Measurements from ENCODE around the gene PLCH2. TPM values are rescaled to one million over a fixed set of nuclear protein-coding genes. Genes with fewer than 3 reads are reported as not detected.
A peak's percentile ranks its signal among the peaks of the same experiment; 100 is the strongest.
"Not testable (repeated sequence)": the region's sequence is repeated elsewhere in the genome, so short reads cannot be mapped to it uniquely, and the experiment has no call there.

Gene PLCH2
- total RNA-seq, 1 experiment from 2014 or later, result 0.20 TPM

- DNase-seq (ENCODE audit: low spot score), result no peak
- in situ Hi-C loops (cut with HindIII; ENCODE audit: low sequenced_read_pairs), result no loop called here
These were observed 71.3 kb downstream of the PLCH2 start for GRCh38 chr1:2547210-2548067.

GRCh38 chr1:2548068-2548589 lies 72.0 kb downstream of the PLCH2 start:
- DNase-seq (ENCODE audit: low spot score), result peak; percentile 87
- in situ Hi-C loops (cut with HindIII; ENCODE audit: low sequenced_read_pairs), result no loop called here

- in situ Hi-C loops (cut with HindIII; ENCODE audit: low sequenced_read_pairs); DNase-seq (ENCODE audit: low spot score): not testable (repeated sequence)
These were observed 73.4 kb downstream of the PLCH2 start for GRCh38 chr1:2549367-2550029.

GRCh38 chr1:2550309-2550861 lies 74.3 kb downstream of the PLCH2 start:
- in situ Hi-C loops (cut with HindIII; ENCODE audit: low sequenced_read_pairs); DNase-seq (ENCODE audit: low spot score): not testable (repeated sequence)

GRCh38 chr1:2551544-2551943 lies 75.5 kb downstream of the PLCH2 start:
- in situ Hi-C loops (cut with HindIII; ENCODE audit: low sequenced_read_pairs); DNase-seq (ENCODE audit: low spot score): not testable (repeated sequence)

GRCh38 chr1:2552189-2552588 lies 76.1 kb downstream of the PLCH2 start:
- no peak for DNase-seq (ENCODE audit: low spot score)
- in situ Hi-C loops (cut with HindIII; ENCODE audit: low sequenced_read_pairs), result no loop called here

- DNase-seq (ENCODE audit: low spot score); in situ Hi-C loops (cut with HindIII; ENCODE audit: low sequenced_read_pairs): not testable (repeated sequence)
These were observed 77.0 kb downstream of the PLCH2 start for GRCh38 chr1:2553076-2553475.

GRCh38 chr1:2553871-2554620 lies 78.0 kb downstream of the PLCH2 start:
- in situ Hi-C loops (cut with HindIII; ENCODE audit: low sequenced_read_pairs), result no loop called here
- no peak for DNase-seq (ENCODE audit: low spot score)

- DNase-seq (ENCODE audit: low spot score), result no peak
- in situ Hi-C loops (cut with HindIII; ENCODE audit: low sequenced_read_pairs), result no loop called here
These were observed 78.7 kb downstream of the PLCH2 start for GRCh38 chr1:2554621-2555387.

Other genes with a start within 250 kb of the PLCH2 start
- gene SKI, start 248.0 kb upstream of the PLCH2 start, total RNA-seq (2014; rRNA removed; shearing (Covaris generic)), result 5.8 and 15.2 TPM in 2 replicates
- 8.9 and 29.1 TPM in 2 replicates for gene MORN1, start 84.7 kb upstream of the PLCH2 start, total RNA-seq (2014; rRNA removed; shearing (Covaris generic))
- 43.3 and 56.2 TPM in 2 replicates for gene RER1, start 84.4 kb upstream of the PLCH2 start, total RNA-seq (2014; rRNA removed; shearing (Covaris generic))
- 84.2 and 96.0 TPM in 2 replicates for gene PEX10, start 63.7 kb upstream of the PLCH2 start, total RNA-seq (2014; rRNA removed; shearing (Covaris generic))
- 32.9 and 45.4 TPM in 2 replicates for gene PANK4, start 50.3 kb downstream of the PLCH2 start, total RNA-seq (2014; rRNA removed; shearing (Covaris generic))
- gene HES5, start 54.0 kb downstream of the PLCH2 start, total RNA-seq (2014; rRNA removed; shearing (Covaris generic)), result not detected in 2 replicates
- 7.4 and 9.0 TPM in 2 replicates for gene TNFRSF14, start 80.1 kb downstream of the PLCH2 start, total RNA-seq (2014; rRNA removed; shearing (Covaris generic))
- 26.9 and 31.7 TPM in 2 replicates for gene PRXL2B, start 110.5 kb downstream of the PLCH2 start, total RNA-seq (2014; rRNA removed; shearing (Covaris generic))
- 0.47 TPM in 1 of 2 replicates, not detected in the other for gene MMEL1, start 156.7 kb downstream of the PLCH2 start, total RNA-seq (2014; rRNA removed; shearing (Covaris generic))

Data from G401 (cell line).